HG03159 (cell line): Measurements from ENCODE around the gene ASPHD1.
"Not testable (repeated sequence)": the region's sequence is repeated elsewhere in the genome, so short reads cannot be mapped to it uniquely, and the experiment has no call there.

ENCODE experiments used
- ATAC-seq: cut with Tn5 transposase; IDR thresholded peaks from one replicate; pipeline ENCODE4 v1.9.1; 2021; ENCODE audit warnings: mild to moderate bottlenecking, moderate library complexity; ENCODE audit not compliant: unreplicated experiment

The ASPHD1 gene

GRCh38 chr16:29927070-29927905, 27.0 kb downstream of the ASPHD1 start:
- ATAC-seq, result no peak

DNA sequence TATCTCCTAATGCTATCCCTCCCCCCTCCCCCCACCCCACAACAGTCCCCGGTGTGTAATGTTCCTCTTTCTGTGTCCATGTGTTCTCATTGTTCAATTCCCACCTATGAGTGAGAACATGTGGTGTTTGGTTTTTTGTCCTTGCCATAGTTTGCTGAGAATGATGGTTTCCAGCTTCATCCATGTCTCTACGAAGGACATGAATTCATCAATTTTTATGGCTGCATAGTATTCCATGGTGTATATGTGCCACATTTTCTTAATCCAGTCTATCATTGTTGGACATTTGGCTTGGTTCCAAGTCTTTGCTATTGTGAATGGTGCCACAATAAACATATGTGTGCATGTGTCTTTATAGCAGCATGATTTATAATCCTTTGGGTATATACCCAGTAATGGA, 31.5 kb downstream of the ASPHD1 start:
- not testable (repeated sequence) for ATAC-seq

GRCh38 chr16:29940656-29941055, 40.4 kb downstream of the ASPHD1 start:
- ATAC-seq, result no peak

DNA sequence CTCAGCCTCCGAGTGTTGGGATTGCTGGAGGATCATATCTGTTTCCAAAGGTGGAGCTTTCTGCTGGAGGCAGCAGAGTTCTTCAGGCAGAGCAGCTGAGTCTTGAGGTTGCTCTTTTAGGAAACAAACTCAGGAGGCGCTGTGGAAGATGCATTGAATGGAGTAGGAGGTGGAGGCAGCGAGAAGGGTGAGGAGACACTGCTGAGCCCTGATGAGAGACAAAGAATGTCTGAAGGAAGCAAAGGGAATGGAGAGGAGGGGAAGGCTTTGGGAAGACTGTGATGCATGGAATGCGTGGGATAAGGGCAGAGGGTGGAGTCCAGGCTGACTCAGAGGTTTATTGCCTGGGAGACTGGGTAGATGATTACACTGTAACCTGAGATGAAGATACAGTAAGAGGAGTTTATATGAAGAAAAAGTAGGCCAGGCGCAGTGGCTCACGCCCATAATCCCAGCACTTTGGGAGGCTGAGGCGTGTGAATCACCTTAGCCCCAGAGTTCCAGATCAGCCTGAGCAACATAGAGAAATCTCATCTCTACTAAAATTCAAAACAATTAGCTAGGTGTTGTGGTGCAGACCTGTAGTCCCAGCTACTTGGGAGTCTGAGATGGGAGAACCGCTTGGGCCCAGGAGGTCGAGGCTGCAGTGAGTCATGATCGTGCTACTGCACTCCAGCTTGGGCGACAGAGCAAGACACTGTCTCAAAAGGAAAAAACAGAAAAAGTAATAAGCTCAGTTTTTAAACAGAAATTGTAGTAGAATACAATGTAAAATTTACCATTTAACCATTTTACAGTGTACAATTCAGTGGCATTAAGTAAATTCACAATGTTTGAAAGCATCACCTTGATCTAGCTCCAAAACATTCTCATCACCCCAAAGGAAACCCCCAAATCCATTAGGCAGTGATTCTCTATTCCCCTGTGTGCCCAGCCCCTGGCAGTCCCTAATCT, 43.8 kb downstream of the ASPHD1 start:
- no peak for ATAC-seq

DNA sequence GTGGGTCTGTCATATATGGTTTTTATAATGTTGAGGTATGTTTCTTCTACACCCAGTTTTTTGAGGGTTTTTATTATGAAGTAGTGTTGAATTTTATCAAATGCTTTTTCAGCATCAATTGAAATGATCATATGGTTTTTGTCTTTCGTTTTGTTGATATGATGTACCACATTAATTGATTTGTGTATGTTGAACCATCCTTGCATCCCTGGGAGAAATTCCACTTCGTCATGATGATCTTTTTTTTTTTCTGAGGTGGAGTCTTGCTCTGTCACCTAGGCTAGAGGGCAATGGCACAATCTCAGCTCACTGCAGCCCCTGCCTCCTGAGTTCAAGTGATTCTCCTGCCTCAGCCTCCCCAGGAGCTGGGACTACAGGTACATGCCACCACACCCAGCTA, 47.6 kb downstream of the ASPHD1 start:
- no peak for ATAC-seq

DNA sequence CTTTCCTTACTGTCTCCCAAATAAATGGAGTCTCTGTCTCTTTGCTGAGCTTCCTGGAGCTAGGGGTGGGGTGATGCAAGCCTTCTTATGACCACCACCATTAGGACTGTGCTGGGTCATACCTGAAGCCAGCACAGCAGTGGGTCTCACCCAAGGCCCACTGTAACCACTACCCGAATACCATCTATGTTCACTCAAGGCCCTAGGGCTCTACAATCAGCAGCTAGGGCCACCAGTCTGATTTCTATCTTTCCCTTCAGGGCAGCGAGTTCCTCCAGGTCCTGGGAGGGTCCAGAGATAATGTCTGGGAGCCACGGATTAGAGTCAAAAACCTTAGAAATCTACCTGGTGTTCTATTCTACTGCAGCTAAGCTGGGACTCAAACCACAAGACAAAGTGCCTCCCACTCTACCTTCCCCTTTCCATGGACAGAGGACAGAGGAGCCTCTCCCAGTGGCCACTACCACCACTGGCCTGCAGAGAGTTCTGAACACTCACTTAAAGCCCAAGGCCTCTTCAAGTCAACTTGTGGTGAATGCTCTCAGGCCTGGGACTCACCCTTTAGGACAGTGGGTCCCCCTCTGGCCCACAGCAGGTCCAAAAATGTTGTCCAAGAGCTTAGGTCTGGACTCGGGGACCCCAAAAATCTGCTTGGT, 50.6 kb downstream of the ASPHD1 start:
- no peak for ATAC-seq

DNA sequence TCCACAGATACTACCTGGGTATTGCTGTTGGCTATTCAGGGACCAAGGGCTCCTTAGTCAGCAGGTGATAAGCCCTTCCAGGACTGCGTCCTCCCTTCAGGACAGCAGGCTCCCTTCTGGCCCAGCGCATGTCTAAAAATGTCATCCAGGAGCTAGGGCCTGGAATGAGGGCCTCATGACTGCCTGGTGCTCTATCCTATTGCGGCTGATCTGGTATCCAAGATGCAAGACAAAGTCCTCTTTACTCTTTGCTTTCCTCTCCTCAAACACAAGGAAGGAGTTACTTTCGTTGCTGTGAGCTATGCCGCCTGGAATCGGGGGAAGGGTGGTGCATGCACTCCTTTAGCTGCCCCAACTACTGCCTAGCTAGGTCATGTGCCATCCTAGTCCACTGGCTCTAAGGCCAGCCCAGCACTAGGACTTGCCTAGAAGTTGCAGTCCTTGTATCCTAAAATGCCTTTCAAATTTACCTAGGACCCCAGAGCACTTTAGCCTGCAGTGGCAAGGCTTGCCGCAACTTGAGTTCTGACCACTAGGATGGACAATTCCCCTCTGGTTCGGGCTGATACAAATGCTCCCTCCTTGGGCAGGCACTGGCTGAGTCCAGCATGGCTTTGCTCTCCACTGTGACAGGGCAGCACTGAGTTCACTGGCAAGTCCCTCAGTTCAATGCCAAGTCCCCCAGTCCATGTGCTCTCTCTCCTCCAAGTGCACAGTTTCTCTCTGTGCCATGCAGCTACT, 51.5 kb downstream of the ASPHD1 start:
- ATAC-seq, result no peak
